Ovary (tissue), 3 donors: ENCODE data around the gene NELL1.

ENCODE experiments used
- CTCF ChIP-seq, 3 donors: fragments of 450-650 bp in 2 of 3; fragments of 200-600 bp in 1 of 3; IDR thresholded peaks; one replicate each; pipeline versions ENCODE4 v1.5.1 to v1.8.0; 2016 to 2022; ENCODE audit warnings: antibody characterized with exemption in 3 of 3, mild to moderate bottlenecking in 1 of 3
- EP300 ChIP-seq: sonication (generic); formaldehyde crosslinking; IDR thresholded peaks from one replicate; pipeline ENCODE4 v1.6.1; 2017; ENCODE audit warnings: antibody characterized with exemption
- POLR2A ChIP-seq: fragments of 450-650 bp; IDR thresholded peaks from one replicate; pipeline ENCODE4 v1.6.1; 2017; ENCODE audit warnings: antibody characterized with exemption, mild to moderate bottlenecking, moderate library complexity
- donor health status: DM: no; HTN: no; CAD: no.

- TF ChIP-seq POLR2A (no peak), EP300 (no peak), CTCF (IDR thresholded peaks at IDR 0.05) (no peak)
Measured at GRCh38 chr11:21185959-21186358, 516.6 kb downstream of the NELL1 start.
